KMS-11 (cell line): ENCODE measurements around the gene PPP2R1A.

Source experiments
- H2AFZ ChIP-seq: fragments of 200-600 bp; sonication (generic); 2 replicates; pipeline ENCODE4 v1.6.1; 2016; ENCODE audit warnings: antibody characterized with exemption, mixed run types, low read depth
- H3K27ac ChIP-seq: fragments of 200-600 bp; sonication (generic); 2 replicates; pipeline ENCODE4 v1.6.1; 2016; ENCODE audit warnings: mild to moderate bottlenecking, mixed run types
- H3K27me3 ChIP-seq: fragments of 200-600 bp; sonication (generic); 2 replicates; pipeline ENCODE4 v1.6.1; 2017; ENCODE audit warnings: mild to moderate bottlenecking, low read depth, mixed run types, moderate library complexity; ENCODE audit not compliant: insufficient read depth
- H3K36me3 ChIP-seq: fragments of 200-600 bp; sonication (generic); 2 replicates; pipeline ENCODE4 v1.6.1; 2017; ENCODE audit warnings: mild to moderate bottlenecking, mixed run types; ENCODE audit not compliant: insufficient read depth
- H3K4me1 ChIP-seq: fragments of 200-600 bp; sonication (generic); 2 replicates; pipeline ENCODE4 v1.6.1; 2016; ENCODE audit warnings: mild to moderate bottlenecking, low read depth, mixed run types; ENCODE audit not compliant: poor library complexity, severe bottlenecking
- H3K4me2 ChIP-seq: fragments of 200-600 bp; sonication (generic); 2 replicates; pipeline ENCODE4 v1.7.0; 2016; ENCODE audit warnings: mild to moderate bottlenecking, mixed run types
- H3K4me3 ChIP-seq: fragments of 200-600 bp; sonication (generic); IDR thresholded peaks from 2 replicates; pipeline ENCODE4 v1.6.1; 2017; ENCODE audit warnings: low read depth, low read length, mixed read lengths; ENCODE audit not compliant: insufficient read depth
- H3K79me2 ChIP-seq: fragments of 200-600 bp; sonication (generic); 2 replicates; pipeline ENCODE4 v1.6.1; 2016; ENCODE audit warnings: low read depth, mixed run types; ENCODE audit not compliant: insufficient read depth
- H3K9ac ChIP-seq: fragments of 200-600 bp; sonication (generic); 2 replicates; pipeline ENCODE4 v1.6.1; 2016; ENCODE audit warnings: mild to moderate bottlenecking, mixed run types
- H4K20me1 ChIP-seq: fragments of 200-600 bp; sonication (generic); 2 replicates; pipeline ENCODE4 v1.6.1; 2016; ENCODE audit warnings: mild to moderate bottlenecking, mixed run types; ENCODE audit not compliant: insufficient read depth
- TF ChIP-seq, protein P1 (sequence below): fragments of 200-600 bp; sonication (generic); conservative IDR thresholded peaks from 2 replicates; pipeline ENCODE4 v1.6.1; 2017; ENCODE audit warnings: low read depth, mild to moderate bottlenecking, antibody characterized with exemption, low read length, moderate library complexity, mixed read lengths

PPP2R1A gene

DNA sequence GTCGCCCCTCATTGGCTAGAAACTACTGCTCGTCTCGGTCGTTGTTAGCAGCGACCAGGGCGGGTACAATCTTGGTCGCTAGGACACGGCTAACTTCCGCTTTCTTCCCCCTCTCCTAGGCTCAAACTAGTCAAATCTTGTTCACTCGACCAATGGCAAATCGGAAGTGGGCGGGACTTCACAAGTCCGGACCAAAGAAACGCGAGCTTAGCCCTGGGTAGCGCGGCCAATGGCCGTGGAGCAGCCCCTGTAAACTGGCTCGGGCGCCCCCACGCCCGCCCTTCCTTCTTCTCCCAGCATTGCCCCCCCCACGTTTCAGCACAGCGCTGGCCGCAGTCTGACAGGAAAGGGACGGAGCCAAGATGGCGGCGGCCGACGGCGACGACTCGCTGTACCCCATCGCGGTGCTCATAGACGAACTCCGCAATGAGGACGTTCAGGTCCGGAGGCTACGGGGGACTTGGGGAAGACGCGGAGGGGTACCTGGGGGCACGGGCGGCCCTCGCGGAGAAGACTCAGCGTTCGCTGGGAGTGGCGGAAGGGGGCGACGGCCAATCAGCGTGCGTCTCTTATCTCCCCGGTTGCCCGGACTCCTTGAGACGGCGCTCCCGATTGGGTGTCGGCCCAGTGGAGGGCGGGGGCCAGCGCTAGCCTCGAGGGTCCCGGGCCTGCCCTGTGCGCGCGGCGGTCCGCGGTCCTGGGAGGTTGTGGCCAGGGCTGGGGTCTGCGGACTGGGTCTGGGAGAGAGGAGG lies at the start of gene PPP2R1A:
Gene PPP2R1A, plus strand, starts transcription at position 318 of the 752 bp plus-strand sequence. Its CDS starts 45 bp downstream, at position 363.
- H2AFZ ChIP-seq = peak within 1 kb of the TSS; percentile 78
- TF ChIP-seq, protein P1, sequence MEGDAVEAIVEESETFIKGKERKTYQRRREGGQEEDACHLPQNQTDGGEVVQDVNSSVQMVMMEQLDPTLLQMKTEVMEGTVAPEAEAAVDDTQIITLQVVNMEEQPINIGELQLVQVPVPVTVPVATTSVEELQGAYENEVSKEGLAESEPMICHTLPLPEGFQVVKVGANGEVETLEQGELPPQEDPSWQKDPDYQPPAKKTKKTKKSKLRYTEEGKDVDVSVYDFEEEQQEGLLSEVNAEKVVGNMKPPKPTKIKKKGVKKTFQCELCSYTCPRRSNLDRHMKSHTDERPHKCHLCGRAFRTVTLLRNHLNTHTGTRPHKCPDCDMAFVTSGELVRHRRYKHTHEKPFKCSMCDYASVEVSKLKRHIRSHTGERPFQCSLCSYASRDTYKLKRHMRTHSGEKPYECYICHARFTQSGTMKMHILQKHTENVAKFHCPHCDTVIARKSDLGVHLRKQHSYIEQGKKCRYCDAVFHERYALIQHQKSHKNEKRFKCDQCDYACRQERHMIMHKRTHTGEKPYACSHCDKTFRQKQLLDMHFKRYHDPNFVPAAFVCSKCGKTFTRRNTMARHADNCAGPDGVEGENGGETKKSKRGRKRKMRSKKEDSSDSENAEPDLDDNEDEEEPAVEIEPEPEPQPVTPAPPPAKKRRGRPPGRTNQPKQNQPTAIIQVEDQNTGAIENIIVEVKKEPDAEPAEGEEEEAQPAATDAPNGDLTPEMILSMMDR = no peak
- H3K9ac ChIP-seq = peak within 1 kb of the TSS; percentile 99
- peaks cover 8% of the 10 kb centered on the region; the same call in 1 of the 2 replicates for H3K36me3 ChIP-seq
- no peak within 1 kb of the TSS for H3K4me3 ChIP-seq
- peaks cover 12% of the 10 kb centered on the region for H3K4me1 ChIP-seq
- H3K79me2 ChIP-seq = peaks cover 47% of the 10 kb centered on the region
- H3K27me3 ChIP-seq = no peaks in the 10 kb centered on the region
- H3K4me2 ChIP-seq = peak within 1 kb of the TSS; percentile 87
- peak within 1 kb of the TSS; percentile 98 for H3K27ac ChIP-seq
- H4K20me1 ChIP-seq = no peaks in the 10 kb centered on the region

DNA sequence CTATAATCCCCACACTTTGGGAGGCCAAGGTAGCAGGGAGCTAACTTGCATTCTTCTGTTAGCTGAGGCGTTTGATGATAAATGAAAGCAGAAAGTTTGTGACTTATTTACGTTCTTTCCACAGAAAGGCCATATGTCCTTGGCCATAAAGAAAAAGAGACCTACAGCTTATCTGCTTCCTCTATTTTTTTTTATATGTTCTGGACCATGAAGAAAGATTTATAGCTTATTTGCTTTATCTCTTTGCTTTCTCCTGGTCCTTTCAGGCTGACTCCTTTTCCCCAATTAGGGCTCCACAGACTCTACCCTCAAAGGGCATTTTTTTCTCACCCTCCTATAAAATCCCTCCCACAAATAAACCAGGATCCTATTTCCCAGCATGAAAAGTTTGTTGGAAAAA lies 48.6 kb upstream of the PPP2R1A start:
- H3K27ac ChIP-seq = no peak overlapping the region
- H3K36me3 ChIP-seq = no peaks in the 10 kb centered on the region
- no peak overlapping the region for H3K4me2 ChIP-seq
- H3K4me3 ChIP-seq = no peak overlapping the region
- no peak overlapping the region for H3K9ac ChIP-seq
- H4K20me1 ChIP-seq = no peaks in the 10 kb centered on the region
- H2AFZ ChIP-seq = no peak overlapping the region
- TF ChIP-seq, protein P1 = no peak
- H3K4me1 ChIP-seq = peaks cover 10% of the 10 kb centered on the region
- no peaks in the 10 kb centered on the region for H3K27me3 ChIP-seq
- H3K79me2 ChIP-seq = 0 out of 2 replicates have a peak, but pooled peaks cover 6% of the 10 kb centered on the region

DNA sequence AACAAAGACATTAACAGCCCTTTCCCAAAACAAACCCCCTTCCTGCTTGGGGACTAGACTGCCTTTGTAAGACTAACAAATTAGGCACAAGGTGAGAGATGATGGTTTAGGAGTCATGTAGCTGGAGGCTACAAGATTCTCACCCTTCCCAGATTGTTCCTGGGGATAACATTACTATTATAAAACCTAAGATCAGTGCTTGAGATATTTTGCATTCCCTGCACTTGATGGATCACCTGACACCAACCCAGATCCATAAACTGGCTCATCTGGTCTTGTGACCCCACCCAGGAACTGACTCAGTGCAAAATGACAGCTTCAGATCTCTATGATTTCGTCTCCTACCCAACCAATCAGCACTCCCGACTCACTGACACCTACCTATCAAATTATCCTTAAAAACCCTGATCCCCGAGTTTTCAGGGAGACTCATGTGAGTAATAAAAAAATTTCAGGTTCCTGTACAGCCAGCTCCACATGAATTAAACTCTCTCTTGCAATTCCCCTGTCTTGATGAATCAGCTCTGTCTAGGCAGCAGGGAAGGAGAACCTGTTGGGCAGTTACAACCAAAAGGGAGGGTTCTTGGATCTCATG lies 47.8 kb upstream of the PPP2R1A start:
- no peak overlapping the region for H3K4me3 ChIP-seq
- TF ChIP-seq, protein P1 = no peak

DNA sequence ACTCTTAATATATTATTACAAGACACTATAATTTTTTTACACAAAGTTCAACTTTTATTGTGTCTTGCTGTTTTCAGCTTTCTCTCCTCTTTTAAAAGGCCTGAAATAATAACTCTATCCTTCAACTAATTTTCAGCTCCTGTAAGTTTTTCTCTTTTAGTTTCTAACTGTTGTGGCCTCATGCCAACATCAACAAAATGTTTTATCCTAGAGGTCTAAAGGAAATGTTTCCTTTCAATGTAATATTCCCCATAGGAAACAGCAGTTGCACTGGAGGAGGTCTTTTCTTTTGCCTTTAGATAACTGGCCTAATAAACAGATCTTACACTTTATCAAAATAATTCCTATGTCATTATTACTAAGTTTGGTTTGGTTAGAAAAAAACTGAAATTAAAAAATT lies 41.6 kb upstream of the PPP2R1A start:
- Histone ChIP-seq H3K4me2 (no peak overlapping the region), H3K4me3 (no peak overlapping the region), H3K9ac (no peak overlapping the region), H3K27me3 (no peaks in the 10 kb centered on the region), H2AFZ (no peak overlapping the region), H3K79me2 (no peaks in the 10 kb centered on the region), H3K27ac (no peak overlapping the region), H4K20me1 (no peaks in the 10 kb centered on the region), H3K4me1 (no peaks in the 10 kb centered on the region), H3K36me3 (no peaks in the 10 kb centered on the region)
- TF ChIP-seq, protein P1 = no peak

More for the DNA sequence above, 47.8 kb upstream of the PPP2R1A start:
- Histone ChIP-seq H3K36me3 (no peaks in the 10 kb centered on the region), H3K9ac (no peak overlapping the region), H3K4me2 (no peak overlapping the region), H3K79me2 (0 out of 2 replicates have a peak, but pooled peaks cover 6% of the 10 kb centered on the region), H3K27ac (no peak overlapping the region), H2AFZ (no peak overlapping the region), H3K4me1 (peaks cover 10% of the 10 kb centered on the region), H4K20me1 (no peaks in the 10 kb centered on the region), H3K27me3 (no peaks in the 10 kb centered on the region)
